ENCODE measurements around the gene TGFB3.

Gene TGFB3

GRCh38 chr14:76002383-76002782 lies 20.6 kb upstream of the TGFB3 start:
- no peak for TF ChIP-seq CTCF (conservative IDR thresholded peaks at IDR 0.05; ENCODE audit: control insufficient read depth, insufficient read depth, low read depth, low read length)
- no peak overlapping the region for H3K4me3 ChIP-seq (ENCODE audit: control insufficient read depth, low read depth, low read length)
- DNase-seq (ENCODE audit: low read depth): no peak

- no peak overlapping the region for H3K4me3 ChIP-seq (ENCODE audit: control insufficient read depth, low read depth, low read length)
- no peak for TF ChIP-seq CTCF (conservative IDR thresholded peaks at IDR 0.05; ENCODE audit: control insufficient read depth, insufficient read depth, low read depth, low read length)
- no peak for DNase-seq (ENCODE audit: low read depth)
Measured at GRCh38 chr14:75999511-76000190, 17.9 kb upstream of the TGFB3 start.

DNA sequence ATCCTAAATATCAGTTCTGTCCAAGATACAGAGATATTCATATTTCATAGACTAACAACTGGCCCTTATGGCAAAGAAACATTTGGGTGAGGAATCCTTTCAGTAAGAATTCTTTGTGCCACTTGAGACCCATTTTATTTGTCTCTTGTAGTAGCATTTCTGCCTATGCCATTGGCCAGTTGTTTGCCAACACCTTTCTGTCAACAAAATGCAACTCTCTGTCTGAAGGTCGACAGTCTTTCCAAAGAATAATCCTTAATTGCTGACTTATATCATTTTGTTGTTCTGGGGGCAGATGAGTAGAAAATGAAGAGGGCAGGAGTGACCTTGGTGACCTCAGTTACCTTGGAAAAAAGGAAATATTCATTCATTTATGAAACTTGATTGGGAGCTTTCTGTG lies 14.7 kb upstream of the TGFB3 start:
- no peak for DNase-seq (ENCODE audit: low read depth)
- H3K4me3 ChIP-seq (ENCODE audit: control insufficient read depth, low read depth, low read length): no peak overlapping the region
- no peak for TF ChIP-seq CTCF (conservative IDR thresholded peaks at IDR 0.05; ENCODE audit: control insufficient read depth, insufficient read depth, low read depth, low read length)

DNA sequence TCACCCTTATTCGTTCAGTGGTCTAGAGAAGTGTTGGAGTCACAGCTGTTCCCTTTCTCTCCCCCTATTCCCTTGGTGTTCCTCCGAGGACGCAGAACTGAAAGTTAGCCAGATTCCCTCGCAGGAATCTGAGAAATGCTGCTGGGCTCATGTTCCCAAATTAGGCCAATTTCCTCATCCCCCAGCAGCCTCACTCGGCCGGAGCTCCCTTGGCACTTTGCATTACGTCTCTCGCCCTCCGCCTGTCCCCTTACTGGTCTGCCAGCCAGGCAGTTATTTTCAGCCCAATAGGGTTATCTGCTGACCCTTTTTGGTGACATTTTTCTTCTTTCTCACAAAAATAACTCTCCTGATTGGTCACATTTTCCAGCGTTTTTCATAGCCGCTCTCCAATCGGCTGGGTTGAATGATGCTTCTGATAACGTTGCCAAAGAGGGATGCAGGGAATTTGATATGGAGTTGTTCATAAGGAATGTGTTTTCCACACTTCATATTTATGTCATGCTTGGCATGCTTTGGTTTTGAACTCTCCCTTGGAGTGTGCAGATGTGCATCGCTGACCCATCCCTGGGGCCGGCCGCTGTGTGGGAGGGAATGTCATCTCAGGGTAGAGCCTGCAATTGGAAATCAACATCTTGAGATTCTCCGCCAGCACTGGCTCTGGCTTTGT lies 13.7 kb upstream of the TGFB3 start:
- peak overlapping the region; percentile 17 for H3K4me3 ChIP-seq (ENCODE audit: control insufficient read depth, low read depth, low read length)
- DNase-seq (ENCODE audit: low read depth): peak; percentile 90
- TF ChIP-seq CTCF (conservative IDR thresholded peaks at IDR 0.05; ENCODE audit: control insufficient read depth, insufficient read depth, low read depth, low read length): no peak

- no peak overlapping the region for H3K4me3 ChIP-seq (ENCODE audit: control insufficient read depth, low read depth, low read length)
- TF ChIP-seq CTCF (conservative IDR thresholded peaks at IDR 0.05; ENCODE audit: control insufficient read depth, insufficient read depth, low read depth, low read length): no peak
- no peak for DNase-seq (ENCODE audit: low read depth)
Measured at GRCh38 chr14:75993567-75994041, 11.8 kb upstream of the TGFB3 start.

- DNase-seq (ENCODE audit: low read depth): peak; percentile 43
- H3K4me3 ChIP-seq (ENCODE audit: control insufficient read depth, low read depth, low read length): no peak overlapping the region
- TF ChIP-seq CTCF (conservative IDR thresholded peaks at IDR 0.05; ENCODE audit: control insufficient read depth, insufficient read depth, low read depth, low read length): no peak
Measured at GRCh38 chr14:75991753-75992152, 10.0 kb upstream of the TGFB3 start.

All from fibroblast of mammary gland (primary cell).